GM11168 (cell line): Measurements from ENCODE around the gene ZNF782.
"Not testable (repeated sequence)": the region's sequence is repeated elsewhere in the genome, so short reads cannot be mapped to it uniquely, and the experiment has no call there.

Source experiments
- in situ Hi-C: fragments of 300-500 bp; cut with MboI; formaldehyde crosslinking; loops from one replicate; pipeline ENCODE4 v1.12.0; 2022; ENCODE audit warnings: low sequenced_read_pairs; ENCODE audit not compliant: unreplicated experiment

ZNF782 gene

GRCh38 chr9:96856363-96857286, 2.3 kb upstream of the ZNF782 start:
- in situ Hi-C loops: loop anchor here (5.0 to 10.0 kb wide), 3 partner anchors 251 to 748 kb away; no protein-coding TSS in a partner anchor

GRCh38 chr9:96854651-96855273, 448 bp upstream of the ZNF782 start:
- in situ Hi-C loops: loop anchor here (5.0 to 10.0 kb wide), 3 partner anchors 253 to 750 kb away; no protein-coding TSS in a partner anchor

- in situ Hi-C loops: loop anchor here (10.0 kb wide), 2 partner anchors 542 to 752 kb away; no protein-coding TSS in a partner anchor
These were observed 1.6 kb downstream of the ZNF782 start for GRCh38 chr9:96852676-96853075.

- in situ Hi-C loops: no loop called here
These were observed 10.3 kb downstream of the ZNF782 start for GRCh38 chr9:96844040-96844439.

GRCh38 chr9:96818533-96818932, 35.8 kb downstream of the ZNF782 start:
- in situ Hi-C loops: no loop called here

- in situ Hi-C loops: no loop called here
These were observed 36.3 kb downstream of the ZNF782 start for GRCh38 chr9:96817973-96818372.

GRCh38 chr9:96813607-96814006, 40.7 kb downstream of the ZNF782 start:
- in situ Hi-C loops: no loop called here

- in situ Hi-C loops: not testable (repeated sequence)
These were observed 55.4 kb downstream of the ZNF782 start for GRCh38 chr9:96798959-96799358.

GRCh38 chr9:96784021-96784420, 70.3 kb downstream of the ZNF782 start:
- in situ Hi-C loops: loop anchor here (10.0 kb wide), 1 partner anchor 51 kb away; no protein-coding TSS in a partner anchor

- in situ Hi-C loops: loop anchor here (10.0 kb wide), 1 partner anchor 53 kb away; no protein-coding TSS in a partner anchor
These were observed 72.1 kb downstream of the ZNF782 start for GRCh38 chr9:96782235-96782634.

- in situ Hi-C loops: loop anchor here (10.0 kb wide), 1 partner anchor 53 kb away; no protein-coding TSS in a partner anchor
These were observed 72.8 kb downstream of the ZNF782 start for GRCh38 chr9:96781552-96781951.

- in situ Hi-C loops: no loop called here
These were observed 75.2 kb downstream of the ZNF782 start for GRCh38 chr9:96779089-96779488.

- in situ Hi-C loops: no loop called here
These were observed 76.9 kb downstream of the ZNF782 start for GRCh38 chr9:96777426-96777864.

GRCh38 chr9:96771124-96771523, 83.2 kb downstream of the ZNF782 start:
- in situ Hi-C loops: no loop called here

GRCh38 chr9:96769989-96770388, 84.3 kb downstream of the ZNF782 start:
- in situ Hi-C loops: no loop called here
